ENCODE results near the gene MGME1. TPM values are rescaled to one million over a fixed set of nuclear protein-coding genes. Genes with fewer than 3 reads are reported as not detected.

MGME1 gene
- total RNA-seq, 4 donors from 2014 or later, result 5.8 to 12.3 (median 7.3) TPM

- no peak for TF ChIP-seq CTCF (IDR thresholded peaks at IDR 0.05)
- ATAC-seq (ENCODE audit: low FRiP score) (no peak), DNase-seq (ENCODE audit: low spot score) (no peak)
These were observed 7.5 kb downstream of the MGME1 start for GRCh38 chr20:17976305-17976704.

- no peak for TF ChIP-seq CTCF (IDR thresholded peaks at IDR 0.05)
- no peak for DNase-seq (ENCODE audit: low spot score)
- ATAC-seq (ENCODE audit: low FRiP score), result no peak
These were observed 16.7 kb downstream of the MGME1 start for GRCh38 chr20:17985388-17986018.

- ATAC-seq (ENCODE audit: low FRiP score), result no peak
- no peak for TF ChIP-seq CTCF (IDR thresholded peaks at IDR 0.05)
- DNase-seq (ENCODE audit: low spot score), result no peak
These were observed 19.2 kb downstream of the MGME1 start for GRCh38 chr20:17987988-17988387.

- no peak for TF ChIP-seq CTCF (IDR thresholded peaks at IDR 0.05)
- ATAC-seq (ENCODE audit: low FRiP score) (no peak), DNase-seq (ENCODE audit: low spot score) (no peak)
These were observed 21.6 kb downstream of the MGME1 start for GRCh38 chr20:17990278-17990972.

- no peak for DNase-seq (ENCODE audit: low spot score)
- ATAC-seq (ENCODE audit: low FRiP score), result no peak
- TF ChIP-seq CTCF (IDR thresholded peaks at IDR 0.05), result no peak
These were observed 23.4 kb downstream of the MGME1 start for GRCh38 chr20:17992224-17992637.

GRCh38 chr20:17992847-17993513, 24.2 kb downstream of the MGME1 start:
- TF ChIP-seq CTCF (IDR thresholded peaks at IDR 0.05), result no peak
- DNase-seq (ENCODE audit: low spot score), result no peak
- no peak for ATAC-seq (ENCODE audit: low FRiP score)

All from omental fat pad (tissue), 4 donors.